Activated T-cell treated with anti-CD3 and anti-CD28 coated beads, Interleukin-2, amount 50 U/mL, for 24 hours (primary cell): ENCODE data around the gene KRT16.
A peak's percentile ranks its signal among the peaks of the same experiment; 100 is the strongest.
"Not testable (repeated sequence)": the region's sequence is repeated elsewhere in the genome, so short reads cannot be mapped to it uniquely, and the experiment has no call there.

ENCODE experiments used
- DNase-seq: peaks from one replicate; pipeline ENCODE4 v3.0.0-alpha.2; 2020
- H3K27ac Mint-ChIP-seq: 2 replicates; pipeline ENCODE4 v1.8.0; 2020; ENCODE audit warnings: mild to moderate bottlenecking, mixed read lengths
- H3K27me3 Mint-ChIP-seq: 2 replicates; pipeline ENCODE4 v1.8.0; 2020; ENCODE audit warnings: mixed read lengths
- H3K36me3 Mint-ChIP-seq: 2 replicates; pipeline ENCODE4 v1.8.0; 2020; ENCODE audit warnings: low read depth, mixed read lengths
- H3K4me1 Mint-ChIP-seq: 2 replicates; pipeline ENCODE4 v1.8.0; 2020; ENCODE audit warnings: low read depth, mixed read lengths
- H3K4me3 Mint-ChIP-seq: 2 replicates; pipeline ENCODE4 v1.8.0; 2020; ENCODE audit warnings: mild to moderate bottlenecking, moderate library complexity, mixed read lengths
- H3K9me3 Mint-ChIP-seq: 2 replicates; pipeline ENCODE4 v1.8.0; 2020; ENCODE audit warnings: mixed read lengths

The KRT16 gene

GRCh38 chr17:41635121-41636097, 22.8 kb upstream of the KRT16 start:
- Mint-ChIP-seq H3K27ac (peak overlapping the region; percentile 26), H3K9me3 (no peaks in the 10 kb centered on the region), H3K27me3 (no peaks in the 10 kb centered on the region), H3K4me1 (no peaks in the 10 kb centered on the region), H3K4me3 (no peak overlapping the region), H3K36me3 (no peaks in the 10 kb centered on the region)
- DNase-seq, result no peak

GRCh38 chr17:41634639-41635038, 22.1 kb upstream of the KRT16 start:
- no peaks in the 10 kb centered on the region for H3K4me1 Mint-ChIP-seq
- H3K36me3 Mint-ChIP-seq, result no peaks in the 10 kb centered on the region
- H3K27me3 Mint-ChIP-seq, result no peaks in the 10 kb centered on the region
- H3K9me3 Mint-ChIP-seq, result no peaks in the 10 kb centered on the region
- H3K27ac Mint-ChIP-seq, result peak overlapping the region; percentile 26
- DNase-seq, result no peak
- no peak overlapping the region for H3K4me3 Mint-ChIP-seq

DNA sequence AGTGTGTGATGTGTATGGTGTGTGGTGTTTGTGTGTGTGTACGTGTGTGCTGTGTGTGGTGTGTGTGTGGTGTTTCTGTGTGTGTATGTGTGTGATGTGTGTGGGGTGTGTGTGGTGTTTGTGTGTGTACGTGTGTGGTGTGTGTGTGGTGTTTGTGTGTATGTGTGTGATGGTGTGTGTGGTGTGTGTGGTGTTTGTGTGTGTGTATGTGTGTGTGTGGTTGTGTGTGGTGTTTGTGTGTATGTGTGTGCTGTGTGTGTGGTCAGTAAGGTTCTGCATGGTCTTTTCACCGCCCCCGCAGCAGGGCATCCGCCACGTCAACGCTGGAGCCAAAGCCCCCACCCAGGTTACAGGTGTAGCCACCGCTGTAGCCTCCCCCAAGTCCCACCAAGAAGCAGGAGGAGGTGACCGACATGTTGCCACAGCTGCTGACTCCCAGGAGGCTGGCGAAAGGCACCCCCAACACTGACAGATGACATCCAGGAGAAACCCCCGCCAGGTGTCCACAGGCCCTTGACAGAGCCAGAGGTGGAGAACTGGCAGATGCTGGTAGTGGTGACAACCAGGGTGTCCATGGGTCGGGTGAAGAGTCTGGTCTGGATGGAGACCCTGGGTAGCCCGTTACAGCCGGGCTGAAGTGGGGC, 21.1 kb upstream of the KRT16 start:
- Mint-ChIP-seq H3K4me1 (no peaks in the 10 kb centered on the region), H3K4me3 (no peak overlapping the region), H3K27ac (no peak overlapping the region), H3K9me3 (no peaks in the 10 kb centered on the region), H3K27me3 (no peaks in the 10 kb centered on the region), H3K36me3 (no peaks in the 10 kb centered on the region)
- no peak for DNase-seq

GRCh38 chr17:41632482-41633105, 20.0 kb upstream of the KRT16 start:
- no peaks in the 10 kb centered on the region for H3K9me3 Mint-ChIP-seq
- no peak overlapping the region for H3K27ac Mint-ChIP-seq
- no peaks in the 10 kb centered on the region for H3K27me3 Mint-ChIP-seq
- H3K4me1 Mint-ChIP-seq, result no peaks in the 10 kb centered on the region
- no peak for DNase-seq
- H3K36me3 Mint-ChIP-seq, result no peaks in the 10 kb centered on the region
- H3K4me3 Mint-ChIP-seq, result no peak overlapping the region

DNA sequence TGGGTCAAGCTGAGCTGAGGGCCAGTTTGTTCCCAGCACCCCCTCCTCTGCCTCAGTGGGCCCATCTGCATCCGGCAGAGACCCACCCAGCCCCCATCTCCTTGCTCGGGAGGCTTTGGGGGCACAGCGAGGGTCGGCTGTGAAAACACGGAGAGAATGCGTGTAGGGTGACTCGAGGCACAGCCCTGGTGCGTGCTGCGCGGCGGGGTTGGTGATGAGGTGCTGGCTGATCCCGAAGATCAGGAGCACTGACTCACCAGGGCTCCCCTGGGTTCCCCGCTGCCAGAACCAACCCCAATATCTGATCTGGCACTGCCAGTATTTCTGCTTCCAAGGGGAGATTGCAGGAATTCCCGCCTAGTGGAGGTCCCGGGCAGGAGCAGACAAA, 19.3 kb upstream of the KRT16 start:
- no peaks in the 10 kb centered on the region for H3K36me3 Mint-ChIP-seq
- no peak overlapping the region for H3K27ac Mint-ChIP-seq
- no peak for DNase-seq
- H3K4me1 Mint-ChIP-seq, result no peaks in the 10 kb centered on the region
- no peaks in the 10 kb centered on the region for H3K9me3 Mint-ChIP-seq
- no peak overlapping the region for H3K4me3 Mint-ChIP-seq
- no peaks in the 10 kb centered on the region for H3K27me3 Mint-ChIP-seq

DNA sequence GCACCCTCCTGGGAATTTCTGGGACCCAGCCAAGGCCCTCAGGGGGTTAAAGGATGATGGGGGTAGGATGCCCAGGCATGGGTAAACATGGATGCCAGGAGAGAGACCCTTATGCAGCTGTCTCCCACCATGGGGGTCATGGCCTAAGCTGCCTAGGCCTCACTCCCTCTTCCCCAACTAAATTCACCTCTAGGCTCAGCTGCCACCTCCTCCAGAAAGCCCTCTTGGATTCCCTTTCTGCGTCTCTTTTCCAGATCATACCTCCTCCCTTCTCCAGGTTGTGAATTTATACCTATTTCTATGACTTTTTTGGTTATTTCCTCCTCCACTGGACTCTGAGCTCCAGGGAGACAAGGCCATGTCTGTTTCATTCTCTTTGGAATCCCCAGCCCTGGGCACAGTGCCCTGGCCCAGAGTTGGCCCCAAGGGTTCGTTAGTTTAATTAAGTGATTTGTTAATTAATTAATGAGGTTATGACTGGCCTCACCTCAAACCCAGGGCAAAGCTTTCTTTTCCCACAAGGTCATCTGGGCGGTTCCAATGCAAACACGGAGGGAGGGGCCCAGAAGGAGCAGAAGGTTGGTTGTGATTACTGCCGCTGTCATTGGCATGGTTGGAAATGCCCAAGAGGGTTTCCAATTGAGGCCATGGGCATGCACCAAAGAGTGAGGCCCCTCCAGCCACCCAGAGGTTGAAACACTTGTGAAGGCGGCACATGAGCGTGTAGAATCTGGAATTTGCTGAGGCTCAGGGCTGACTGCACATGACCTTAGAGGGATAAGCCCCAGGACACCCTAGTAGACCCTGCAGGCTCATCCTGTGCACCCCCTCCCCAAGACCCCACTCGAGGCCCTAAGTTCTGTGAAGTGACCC, 18.7 kb upstream of the KRT16 start:
- H3K4me3 Mint-ChIP-seq, result no peak overlapping the region

GRCh38 chr17:41629826-41630670, 17.5 kb upstream of the KRT16 start:
- no peak overlapping the region for H3K27ac Mint-ChIP-seq
- no peaks in the 10 kb centered on the region for H3K9me3 Mint-ChIP-seq
- no peak overlapping the region for H3K4me3 Mint-ChIP-seq
- H3K27me3 Mint-ChIP-seq, result no peaks in the 10 kb centered on the region
- no peaks in the 10 kb centered on the region for H3K36me3 Mint-ChIP-seq
- H3K4me1 Mint-ChIP-seq, result no peaks in the 10 kb centered on the region
- no peak for DNase-seq

More for the DNA sequence above, 18.7 kb upstream of the KRT16 start:
- H3K9me3 Mint-ChIP-seq, result no peaks in the 10 kb centered on the region
- no peaks in the 10 kb centered on the region for H3K27me3 Mint-ChIP-seq
- DNase-seq, result no peak
- H3K27ac Mint-ChIP-seq, result no peak overlapping the region
- H3K4me1 Mint-ChIP-seq, result no peaks in the 10 kb centered on the region
- no peaks in the 10 kb centered on the region for H3K36me3 Mint-ChIP-seq

- no peaks in the 10 kb centered on the region for H3K4me1 Mint-ChIP-seq
- no peak for DNase-seq
- no peaks in the 10 kb centered on the region for H3K36me3 Mint-ChIP-seq
- no peaks in the 10 kb centered on the region for H3K27me3 Mint-ChIP-seq
- H3K9me3 Mint-ChIP-seq, result no peaks in the 10 kb centered on the region
- H3K4me3 Mint-ChIP-seq, result no peak overlapping the region
- no peak overlapping the region for H3K27ac Mint-ChIP-seq
Observed at GRCh38 chr17:41629316-41629715, 16.7 kb upstream of the KRT16 start.

DNA sequence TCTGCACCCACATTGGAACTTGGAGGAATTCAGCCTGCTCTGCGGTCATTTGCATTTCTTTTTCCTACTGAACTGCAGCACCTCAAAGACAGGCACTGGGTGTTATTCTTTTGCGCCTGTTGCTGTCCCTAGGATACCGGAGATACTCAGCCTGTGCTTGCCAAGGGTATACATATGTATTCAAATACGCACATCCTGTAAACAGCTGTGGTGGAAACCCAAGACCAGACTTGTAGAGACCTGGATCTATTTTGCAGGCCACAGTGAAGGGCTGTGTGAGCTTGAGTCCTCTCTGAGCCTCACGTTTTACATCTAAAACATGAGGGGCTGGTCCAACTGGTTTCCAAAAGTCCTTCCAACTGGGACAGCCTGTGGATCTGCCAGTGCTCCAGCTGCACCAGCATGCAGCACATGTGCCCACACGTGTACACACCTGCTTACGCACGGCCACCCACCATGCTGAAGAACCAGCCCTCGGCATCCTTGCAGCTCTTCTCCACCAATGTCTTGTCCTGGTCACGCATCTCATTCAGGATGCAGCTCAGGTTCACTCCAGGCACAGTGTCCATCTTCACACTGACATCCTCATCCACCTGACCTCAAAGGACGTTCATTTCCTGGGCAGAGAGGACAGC, 16.2 kb upstream of the KRT16 start:
- not testable (repeated sequence) for H3K27ac Mint-ChIP-seq, DNase-seq, H3K4me3 Mint-ChIP-seq, H3K36me3 Mint-ChIP-seq, H3K27me3 Mint-ChIP-seq, H3K9me3 Mint-ChIP-seq, H3K4me1 Mint-ChIP-seq

DNA sequence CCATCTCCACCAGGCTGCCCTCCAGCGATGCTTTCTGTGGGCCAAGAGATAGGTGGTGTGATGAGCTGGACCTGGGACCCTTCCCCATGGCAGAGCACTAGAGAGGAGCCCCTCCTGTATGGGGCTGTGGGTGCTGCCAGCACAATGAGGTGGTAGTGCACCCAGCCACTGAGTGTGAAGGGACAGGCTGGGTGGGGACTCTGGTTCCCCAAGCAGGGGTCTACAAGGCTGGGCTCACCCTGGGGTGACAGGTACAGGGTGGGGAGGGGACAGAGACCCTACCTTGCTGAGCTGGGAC, 15.5 kb upstream of the KRT16 start:
- H3K27me3 Mint-ChIP-seq, H3K36me3 Mint-ChIP-seq, H3K4me3 Mint-ChIP-seq, H3K27ac Mint-ChIP-seq, DNase-seq, H3K9me3 Mint-ChIP-seq, H3K4me1 Mint-ChIP-seq: not testable (repeated sequence)

DNA sequence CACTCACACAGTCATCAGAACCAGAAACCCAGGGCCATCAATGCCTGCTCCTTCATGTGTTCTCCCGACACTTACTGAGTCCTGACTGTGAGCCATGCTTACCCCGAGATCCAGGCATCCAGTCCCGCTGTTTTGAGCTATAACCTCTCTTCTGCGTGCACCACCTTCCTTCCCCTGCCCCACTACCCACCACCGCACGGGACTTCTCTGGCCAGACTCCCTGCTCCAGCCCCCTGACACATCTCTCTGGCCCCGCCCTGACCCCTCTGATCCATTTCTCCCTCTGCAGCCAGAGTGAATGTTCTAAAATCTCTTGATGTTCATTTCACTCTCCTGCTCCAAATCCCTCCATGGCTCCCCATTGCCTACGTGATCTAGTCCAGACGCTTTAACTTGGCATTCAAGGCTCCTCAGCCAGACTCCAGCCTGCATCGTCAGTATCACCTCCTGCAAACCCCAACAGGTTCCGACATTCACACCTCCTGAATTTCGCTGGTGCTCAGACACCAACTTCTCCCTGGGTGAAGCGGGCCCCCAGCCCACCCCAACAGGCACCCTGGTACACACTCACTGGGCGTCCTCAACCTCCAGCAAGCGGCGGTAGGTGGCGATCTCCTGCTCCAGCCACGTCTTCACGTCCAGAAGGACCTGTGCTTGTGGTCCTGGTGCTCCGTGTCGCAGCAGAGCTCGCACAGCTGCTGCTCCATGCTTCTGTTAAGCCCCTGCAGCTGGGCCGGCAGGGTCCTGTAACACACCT, 14.9 kb upstream of the KRT16 start:
- DNase-seq, result no peak
- Mint-ChIP-seq H3K4me3 (no peak overlapping the region), H3K27me3 (no peaks in the 10 kb centered on the region), H3K4me1 (no peaks in the 10 kb centered on the region), H3K9me3 (no peaks in the 10 kb centered on the region), H3K27ac (no peak overlapping the region), H3K36me3 (no peaks in the 10 kb centered on the region)

DNA sequence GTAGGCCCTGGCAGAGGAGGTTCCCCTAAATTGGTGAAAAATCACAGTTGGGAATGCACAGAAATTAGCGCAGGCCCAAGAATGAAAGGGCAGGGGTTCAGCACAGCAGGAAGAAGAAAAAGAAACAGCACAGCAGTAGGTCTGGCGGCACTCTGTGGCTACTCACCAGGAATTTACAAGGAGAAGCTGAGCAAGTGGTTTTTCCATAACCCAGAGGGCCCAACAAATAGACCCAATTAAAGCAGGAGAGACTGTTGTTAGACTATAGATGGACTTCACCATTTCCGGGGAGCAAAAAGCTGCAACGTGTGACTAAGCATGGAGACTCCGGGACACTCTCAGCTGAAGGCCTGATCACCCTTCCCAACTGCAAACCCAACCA, 14.3 kb upstream of the KRT16 start:
- DNase-seq, H3K36me3 Mint-ChIP-seq, H3K9me3 Mint-ChIP-seq, H3K27me3 Mint-ChIP-seq, H3K4me1 Mint-ChIP-seq, H3K4me3 Mint-ChIP-seq, H3K27ac Mint-ChIP-seq: not testable (repeated sequence)
